ENCODE results near the gene CDK11B.

Gene CDK11B

DNA sequence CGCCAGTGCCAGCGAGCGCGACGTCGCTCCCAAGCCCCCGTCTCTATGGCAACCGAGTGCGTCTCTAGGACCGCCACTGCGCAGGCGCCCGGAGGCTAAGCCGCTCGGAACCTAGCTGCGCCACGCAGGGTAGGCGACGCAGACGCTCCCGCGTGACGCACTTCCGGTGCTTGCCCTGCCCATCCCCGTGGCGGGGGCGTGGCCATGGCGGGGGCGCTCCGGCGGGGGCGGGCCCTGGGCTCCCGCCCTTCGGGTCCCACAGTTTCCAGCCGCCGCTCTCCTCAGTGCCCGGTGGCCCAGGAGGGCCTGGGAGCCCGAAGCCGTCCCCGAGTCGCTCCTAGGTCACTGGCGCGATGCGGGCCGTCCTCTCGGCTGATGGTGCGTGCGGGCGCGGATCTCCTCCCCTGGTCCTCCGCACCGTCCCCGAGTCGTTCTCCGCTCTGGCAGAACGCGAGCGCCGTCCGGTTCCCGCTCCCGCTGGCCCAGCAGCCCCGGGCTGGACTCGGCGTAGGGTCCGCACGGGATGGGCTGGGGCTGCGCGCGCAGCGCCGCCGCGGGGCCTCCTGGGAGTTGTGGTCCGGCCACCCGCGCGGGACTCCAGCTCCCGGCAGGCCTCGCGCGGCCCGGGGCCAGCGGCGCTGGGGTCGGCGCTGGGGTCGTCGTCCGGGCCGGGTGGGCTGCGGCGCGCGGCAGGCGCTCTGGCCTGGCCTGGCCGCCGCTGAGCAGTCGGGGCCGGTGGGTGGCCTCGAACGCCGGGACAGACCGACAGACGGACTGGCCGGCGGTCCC is 43.4 kb downstream of the CDK11B start, which contains the start of gene MIB2:
MIB2 (plus strand) TSS at position 245 of the 789 bp plus-strand sequence. CDS start 7,953 bp downstream, outside the sequence.
- DNase-seq (ENCODE audit: low read depth), result peak; percentile 98

DNA sequence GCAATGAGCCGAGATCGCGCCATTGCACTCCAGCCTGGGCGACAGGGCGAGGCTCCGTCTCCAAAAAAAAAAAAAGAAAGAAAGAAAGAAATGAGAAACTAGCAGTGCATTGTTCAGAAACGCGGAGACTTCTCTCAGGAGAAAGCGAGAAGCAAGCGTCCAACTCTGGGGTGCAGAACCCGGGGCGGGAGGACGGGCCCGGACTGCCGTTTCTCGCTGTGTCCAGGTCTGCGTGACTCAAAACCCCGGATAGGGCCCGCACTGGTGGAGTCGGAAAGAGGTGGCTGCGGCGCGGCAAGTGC is 43.9 kb downstream of the CDK11B start:
- DNase-seq (ENCODE audit: low read depth), result no peak

DNA sequence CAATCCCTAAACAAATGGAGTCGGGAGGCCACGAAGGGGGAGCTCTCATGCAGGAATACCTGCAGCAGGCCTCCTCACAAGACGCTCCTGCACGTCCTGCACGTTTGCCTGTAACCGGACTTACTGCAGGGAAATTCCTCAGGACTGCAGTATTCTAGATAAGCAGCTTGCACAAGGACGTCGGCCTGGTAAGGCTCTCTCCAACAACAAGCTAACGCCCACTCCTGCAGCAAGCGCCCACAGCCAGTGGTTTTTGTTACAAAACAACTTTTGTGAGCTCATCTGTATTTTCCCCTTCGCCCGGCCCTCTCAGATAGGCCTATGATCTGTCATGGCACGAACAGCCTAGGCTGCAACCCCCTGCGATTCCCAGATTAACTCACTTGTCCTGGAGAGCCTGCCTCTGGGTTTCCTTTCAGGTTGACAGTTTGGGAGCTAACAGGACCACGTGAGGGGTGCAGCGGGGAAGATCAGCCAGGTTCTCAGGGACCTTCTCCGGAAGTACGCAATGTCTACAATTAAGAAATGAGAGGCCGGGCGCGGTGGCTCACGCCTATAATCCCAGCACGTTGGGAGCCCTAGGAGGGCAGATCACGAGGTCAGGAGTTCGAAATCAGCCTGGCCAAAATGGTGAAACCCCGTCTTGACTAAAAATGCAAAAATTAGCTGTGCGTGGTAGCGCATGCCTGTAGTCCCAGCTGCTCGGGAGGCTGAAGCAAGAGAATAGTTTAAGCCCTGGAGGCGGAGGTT is 44.4 kb downstream of the CDK11B start:
- peak; percentile 47 for DNase-seq (ENCODE audit: low read depth)

DNA sequence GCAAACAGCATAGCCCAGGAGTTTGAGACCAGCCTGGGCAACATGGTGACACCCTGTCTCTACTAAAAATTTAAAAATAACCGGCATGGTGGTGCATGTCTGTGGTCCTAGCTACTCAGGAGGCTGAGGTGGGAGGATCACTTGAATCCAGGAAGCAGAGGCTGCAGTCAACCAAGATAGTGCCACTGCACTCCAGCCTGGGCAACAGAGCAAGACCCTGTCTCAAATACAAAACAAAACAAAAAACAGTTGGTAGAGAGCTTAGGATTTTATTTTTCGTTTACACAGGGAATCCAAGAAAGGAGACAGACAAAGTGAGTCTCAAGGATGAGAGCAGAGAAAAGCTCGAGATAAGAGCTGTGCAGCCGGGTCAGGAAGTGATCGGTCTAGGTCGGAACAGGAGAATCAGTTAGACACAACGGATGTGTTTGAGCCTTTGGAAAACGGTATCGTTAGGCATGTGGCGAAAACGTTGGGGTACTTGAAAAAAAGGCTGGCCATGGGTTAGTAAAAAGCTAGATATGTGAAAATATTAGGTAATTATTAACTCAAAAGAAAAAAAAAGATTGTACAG is 45.2 kb downstream of the CDK11B start:
- DNase-seq (ENCODE audit: low read depth), result no peak

DNA sequence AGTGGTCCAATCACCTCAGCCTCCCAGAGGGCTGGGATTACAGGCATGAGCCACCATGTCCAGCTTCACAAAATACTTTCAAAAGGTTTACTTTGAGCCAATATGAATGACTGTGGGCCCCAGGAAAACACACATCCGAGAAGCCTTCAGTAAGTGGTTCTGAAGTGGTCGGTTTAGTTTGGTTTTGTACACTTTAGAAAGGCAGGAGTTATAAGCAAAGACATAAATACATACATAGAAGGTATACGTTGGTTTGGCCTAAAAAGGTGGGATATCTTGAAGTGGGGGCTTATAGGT is 46.8 kb downstream of the CDK11B start:
- no peak for DNase-seq (ENCODE audit: low read depth)

DNA sequence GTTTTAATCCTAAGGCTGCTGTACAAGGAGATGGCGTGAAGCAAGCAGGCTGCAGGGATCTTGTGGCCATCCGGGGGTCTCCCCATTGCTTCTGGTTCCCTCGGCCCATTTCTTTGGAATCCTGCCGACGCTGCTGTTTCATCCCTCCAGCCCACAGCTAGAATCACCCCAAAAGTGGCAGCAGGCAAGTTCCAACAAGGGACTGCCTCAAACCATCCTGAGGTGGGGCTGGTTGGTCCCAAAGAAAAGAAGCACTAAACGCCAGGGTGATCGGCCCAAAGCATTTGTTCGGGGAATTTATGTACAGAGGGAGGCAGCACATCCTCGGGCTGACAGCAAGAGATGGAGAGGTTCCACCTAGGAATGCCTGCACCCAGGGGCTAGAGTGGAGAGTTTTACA is 48.0 kb downstream of the CDK11B start:
- no peak for DNase-seq (ENCODE audit: low read depth)

DNA sequence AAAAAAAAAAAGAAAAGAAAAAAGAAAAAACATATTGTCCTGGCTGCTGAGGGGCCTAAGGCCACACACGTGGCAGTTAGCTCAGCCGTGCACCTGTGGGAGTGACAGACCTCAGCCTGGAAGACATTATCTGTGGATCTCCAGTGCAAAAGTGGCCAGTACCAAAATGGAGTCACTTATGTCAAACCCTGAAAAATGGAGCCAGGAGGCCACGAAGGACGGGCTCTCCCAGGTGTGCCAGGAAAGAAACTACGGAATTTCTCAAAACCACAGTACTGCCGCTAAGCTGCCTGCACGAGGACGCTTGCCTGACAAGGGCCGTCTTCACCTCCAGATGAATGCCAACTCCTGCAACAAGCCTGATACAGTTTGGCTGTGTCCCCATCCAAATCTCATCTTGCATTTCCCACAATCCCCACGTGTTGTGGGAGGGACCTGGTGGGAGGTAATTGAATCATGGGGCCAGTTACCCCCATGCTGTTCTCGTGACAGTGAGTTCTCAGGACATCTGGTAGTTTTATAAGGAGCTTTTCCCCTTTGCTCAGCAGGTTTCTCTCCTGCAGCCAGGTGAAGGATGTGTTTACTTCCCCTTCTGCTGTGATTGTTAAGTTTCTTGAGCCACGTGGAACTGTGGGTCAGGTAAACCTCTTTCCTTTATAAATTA is 48.9 kb downstream of the CDK11B start:
- DNase-seq (ENCODE audit: low read depth), result no peak

DNA sequence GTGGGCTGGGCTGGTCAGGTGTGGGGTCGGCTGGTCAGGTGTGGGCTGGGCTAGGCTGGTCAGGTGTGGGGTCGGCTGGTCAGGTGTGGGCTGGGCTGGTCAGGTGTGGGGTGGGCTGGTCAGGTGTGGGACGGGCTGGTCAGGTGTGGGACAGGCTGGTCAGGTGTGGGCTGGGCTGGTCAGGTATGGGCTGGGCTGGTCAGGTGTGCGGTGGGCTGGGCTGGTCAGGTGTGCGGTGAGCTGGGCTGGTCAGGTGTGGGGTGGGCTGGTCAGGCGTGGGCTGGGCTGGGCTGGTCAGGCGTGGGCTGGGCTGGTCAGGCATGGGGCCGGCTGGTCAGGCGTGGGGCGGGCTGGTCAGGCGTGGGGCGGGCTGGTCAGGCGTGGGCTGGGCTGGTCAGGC is 52.6 kb downstream of the CDK11B start:
- DNase-seq (ENCODE audit: low read depth), result no peak

DNA sequence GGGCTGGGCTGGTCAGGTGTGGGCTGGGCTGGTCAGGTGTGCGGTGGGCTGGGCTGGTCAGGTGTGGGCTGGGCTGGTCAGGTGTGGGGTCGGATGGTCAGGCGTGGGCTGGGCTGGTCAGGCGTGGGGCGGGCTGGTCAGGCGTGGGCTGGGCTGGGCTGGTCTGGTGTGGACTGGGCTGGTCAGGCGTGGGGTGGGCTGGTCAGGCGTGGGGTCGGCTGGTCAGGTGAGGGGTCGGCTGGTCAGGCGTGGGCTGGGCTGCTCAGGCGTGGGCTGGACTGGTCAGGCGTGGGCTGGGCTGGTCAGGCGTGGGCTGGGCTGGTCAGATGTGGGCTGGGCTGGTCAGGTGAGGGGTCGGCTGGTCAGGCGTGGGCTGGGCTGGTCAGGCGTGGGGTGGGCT is 53.1 kb downstream of the CDK11B start:
- DNase-seq (ENCODE audit: low read depth), result no peak

DNA sequence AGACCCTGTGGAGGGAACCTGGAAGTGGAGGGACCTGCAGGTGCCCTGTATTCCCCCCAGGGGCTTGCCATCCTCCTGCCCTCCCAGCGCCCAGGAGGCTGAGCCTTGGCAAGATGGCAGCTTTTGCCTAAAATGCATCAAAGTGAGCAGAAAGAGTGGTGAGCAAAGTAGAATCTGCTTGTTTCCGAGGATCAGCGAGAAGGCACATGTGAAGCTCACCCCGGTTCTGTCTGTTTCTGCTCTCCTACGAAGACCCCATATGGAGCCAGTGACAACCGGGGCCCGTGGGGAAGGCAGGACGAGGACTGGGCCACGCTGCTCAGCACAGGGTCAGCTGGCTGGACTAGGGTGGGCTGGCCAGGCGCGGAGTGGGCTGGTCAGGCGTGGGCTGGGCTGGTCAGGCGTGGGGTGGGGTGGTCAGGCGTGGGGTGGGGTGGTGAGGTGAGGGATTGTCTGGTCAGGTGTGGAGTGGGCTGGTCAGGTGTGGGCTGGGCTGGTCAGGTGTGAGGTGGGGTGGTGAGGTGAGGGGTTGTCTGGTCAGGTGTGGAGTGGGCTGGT is 53.7 kb downstream of the CDK11B start:
- no peak for DNase-seq (ENCODE audit: low read depth)

DNA sequence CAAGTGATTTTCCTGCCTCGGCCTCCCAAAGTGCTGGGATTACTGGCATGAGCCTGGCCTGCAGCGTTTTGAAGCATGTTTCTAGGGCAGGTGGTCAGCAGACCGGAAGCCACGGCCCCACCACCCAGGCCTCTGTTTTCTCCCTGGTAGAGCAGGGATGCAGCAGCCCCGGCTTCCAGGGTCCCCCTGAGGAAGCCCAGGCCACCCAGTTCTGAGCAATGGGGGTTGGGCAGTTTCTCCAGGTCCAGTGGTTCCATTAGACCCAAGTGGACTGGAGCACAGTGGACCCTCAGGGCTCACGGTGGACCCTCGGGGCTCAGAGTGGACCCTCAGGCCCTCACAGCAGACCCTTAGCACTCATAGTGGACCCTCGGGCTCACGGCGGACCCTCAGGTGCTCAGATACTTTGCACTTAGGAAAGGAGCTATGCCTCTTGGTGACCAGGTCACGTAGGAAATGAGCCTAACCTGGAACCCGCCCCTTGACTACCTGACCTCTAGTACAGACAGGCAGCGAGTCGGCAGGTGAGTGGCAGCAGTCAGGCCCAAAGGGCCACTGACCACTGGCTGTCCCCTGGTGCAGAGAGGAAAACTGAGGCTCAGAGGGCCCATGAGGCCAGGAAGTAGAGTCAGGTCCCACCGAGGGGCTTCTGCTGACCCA is 54.3 kb downstream of the CDK11B start:
- no peak for DNase-seq (ENCODE audit: low read depth)

DNA sequence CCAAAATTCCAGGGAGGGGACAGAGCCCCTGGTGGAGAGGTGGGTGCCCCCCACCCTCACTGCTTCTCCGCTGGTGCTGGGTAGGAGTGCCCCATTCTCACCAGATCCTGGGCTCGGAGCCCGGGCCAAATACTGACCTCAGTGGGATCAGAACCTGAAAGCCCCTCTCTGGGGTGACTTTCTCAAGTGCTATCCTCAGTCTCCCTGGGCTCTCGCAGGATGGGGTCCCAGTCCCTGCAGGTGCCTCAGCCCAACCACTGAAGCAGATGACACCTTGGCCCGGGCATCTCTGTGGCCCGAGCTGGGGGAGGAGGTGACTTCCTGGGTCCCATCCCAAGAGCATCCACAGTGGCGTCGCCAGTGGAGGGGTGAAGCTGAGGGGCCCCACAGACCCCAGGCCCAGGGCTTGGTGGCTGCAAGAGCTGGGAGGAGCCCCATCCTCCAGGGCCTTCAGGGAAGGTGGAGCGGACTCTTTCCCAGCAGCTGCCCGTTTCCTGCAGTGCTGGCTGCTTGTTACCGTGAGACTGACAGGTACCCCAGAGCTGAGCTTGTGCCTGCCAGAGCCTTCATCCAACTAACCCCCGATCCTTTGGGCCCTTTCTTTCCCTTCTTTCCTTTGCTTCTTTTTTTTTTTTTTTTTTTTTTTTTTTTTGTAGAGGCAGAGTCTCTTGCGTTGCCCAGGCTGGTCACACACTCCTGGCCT is 55.0 kb downstream of the CDK11B start:
- no peak for DNase-seq (ENCODE audit: low read depth)

DNA sequence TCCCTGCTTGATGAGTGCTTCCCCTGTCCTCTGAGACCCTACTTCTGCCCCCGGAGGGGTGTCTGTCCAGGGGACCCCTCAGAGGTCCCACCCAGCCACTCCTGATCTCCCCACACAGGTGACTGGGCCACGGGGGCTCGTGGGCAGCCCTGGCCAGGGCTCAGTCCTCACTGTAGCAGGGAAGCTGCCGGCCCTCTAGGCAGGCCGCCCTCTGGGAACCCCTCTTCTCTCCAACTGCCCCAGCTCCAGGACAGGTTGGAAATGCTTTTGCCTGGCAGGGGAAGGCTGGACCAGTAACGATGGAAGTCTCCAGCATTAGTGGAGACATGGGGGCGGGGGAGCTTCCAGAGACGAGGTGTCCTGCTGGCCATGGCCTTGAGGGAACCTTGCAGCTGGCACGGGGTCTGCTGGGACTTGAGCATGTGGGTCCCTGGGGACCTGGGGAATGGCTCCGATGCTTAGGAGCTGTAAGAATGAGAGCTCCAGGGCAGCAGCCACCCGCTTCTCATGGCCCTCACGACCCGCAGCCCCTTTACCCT is 55.8 kb downstream of the CDK11B start:
- DNase-seq (ENCODE audit: low read depth), result no peak

DNA sequence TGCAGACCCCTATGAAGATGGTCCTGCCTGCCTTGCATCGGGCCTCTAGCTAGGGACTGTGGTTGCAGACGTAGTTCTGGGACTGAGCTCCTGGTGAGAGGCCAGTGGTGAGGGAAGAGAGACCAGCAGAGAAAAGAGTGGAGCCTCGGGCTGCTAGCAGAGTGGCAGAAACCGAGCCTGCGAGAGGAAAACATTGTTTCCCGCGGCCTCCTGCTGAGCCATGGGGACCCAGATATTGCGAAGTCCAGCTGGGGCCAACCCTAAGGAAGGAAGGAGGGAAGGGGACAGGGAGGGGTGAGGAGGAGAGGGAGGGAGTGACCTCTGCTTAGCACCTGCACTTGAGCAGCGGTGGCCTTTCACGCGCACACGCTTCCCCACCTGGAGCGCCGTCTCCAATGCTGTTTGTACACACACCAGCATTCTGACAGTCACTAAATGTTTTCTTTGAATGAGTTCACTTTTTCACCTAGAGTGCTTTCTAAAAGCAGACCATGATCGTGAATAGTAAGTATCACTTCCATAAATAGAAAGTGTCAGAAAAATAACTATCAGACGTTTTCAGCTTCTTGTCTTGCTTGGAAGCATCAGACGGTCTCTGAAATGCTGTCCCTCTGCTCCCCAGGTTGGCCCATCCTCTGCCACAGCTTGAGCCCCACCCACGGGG is 56.4 kb downstream of the CDK11B start:
- no peak for DNase-seq (ENCODE audit: low read depth)

DNA sequence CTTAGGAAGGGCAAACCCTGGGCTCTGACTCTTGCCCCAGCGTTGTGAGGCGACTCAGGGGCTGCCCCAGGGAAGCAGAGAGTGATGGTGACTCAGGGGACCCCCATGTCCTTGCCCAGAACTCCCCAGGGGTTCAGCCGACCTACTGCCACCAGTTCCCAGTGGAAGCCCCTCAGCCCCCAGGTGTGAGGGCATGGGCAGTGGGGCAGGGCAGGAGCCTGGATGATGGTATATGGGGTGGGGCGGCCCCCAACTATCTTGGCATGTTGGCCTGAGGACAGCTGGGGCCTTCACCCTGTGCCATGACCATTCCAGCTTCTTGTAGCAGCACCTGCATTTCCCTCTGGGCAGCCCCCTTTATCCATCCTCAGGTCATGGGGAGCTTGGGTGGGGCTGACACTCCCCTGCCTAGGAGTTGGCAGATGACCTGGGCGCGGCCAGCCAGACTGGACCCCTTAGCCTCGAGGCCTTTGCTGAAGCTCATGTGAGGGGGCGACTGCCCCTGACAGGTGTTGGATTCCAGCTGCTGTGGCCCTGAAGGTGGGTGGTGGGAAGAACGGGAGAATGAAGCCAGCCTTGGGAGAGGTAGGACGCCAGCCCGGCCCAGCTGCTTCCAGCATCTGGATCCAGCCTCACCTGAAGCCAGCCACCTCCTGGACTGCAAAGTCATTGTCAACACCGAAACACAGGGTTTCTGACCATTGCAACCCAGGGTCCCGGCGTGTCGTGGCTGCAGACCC is 57.1 kb downstream of the CDK11B start:
- no peak for DNase-seq (ENCODE audit: low read depth)

DNA sequence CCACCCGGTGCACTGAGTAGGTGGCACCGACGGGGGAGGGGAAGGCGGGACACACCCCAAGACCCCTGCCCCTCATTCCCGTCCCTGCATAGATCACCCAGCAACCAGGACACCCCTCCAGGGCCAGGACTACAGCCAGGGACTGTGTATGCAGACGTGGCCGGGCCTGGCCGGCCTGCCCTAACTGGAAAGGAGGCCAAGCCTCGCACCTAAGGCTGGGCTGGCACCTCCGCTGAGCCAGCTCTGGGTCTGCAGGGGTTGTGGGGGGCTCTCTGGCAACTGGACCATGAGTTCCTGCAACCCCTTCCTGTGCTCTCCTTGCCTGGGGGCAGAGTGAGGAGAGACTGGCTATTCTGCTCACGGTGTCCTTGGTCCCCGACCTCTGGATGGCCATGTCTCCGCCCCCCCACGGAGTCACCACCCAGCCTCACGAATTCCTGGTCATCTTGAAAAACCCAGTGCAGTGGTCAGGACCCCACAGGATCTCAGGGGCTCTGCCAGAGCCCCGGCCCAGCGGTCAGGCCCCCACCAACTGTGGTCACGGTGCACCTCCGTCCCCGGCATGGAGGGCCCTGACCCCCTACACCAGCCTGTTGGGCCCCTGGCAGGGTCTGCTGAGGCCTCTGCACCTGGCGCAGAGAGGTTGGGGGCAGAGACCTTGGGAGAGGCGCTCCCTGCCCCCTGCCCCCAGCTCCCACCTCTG is 57.8 kb downstream of the CDK11B start:
- DNase-seq (ENCODE audit: low read depth), result no peak

DNA sequence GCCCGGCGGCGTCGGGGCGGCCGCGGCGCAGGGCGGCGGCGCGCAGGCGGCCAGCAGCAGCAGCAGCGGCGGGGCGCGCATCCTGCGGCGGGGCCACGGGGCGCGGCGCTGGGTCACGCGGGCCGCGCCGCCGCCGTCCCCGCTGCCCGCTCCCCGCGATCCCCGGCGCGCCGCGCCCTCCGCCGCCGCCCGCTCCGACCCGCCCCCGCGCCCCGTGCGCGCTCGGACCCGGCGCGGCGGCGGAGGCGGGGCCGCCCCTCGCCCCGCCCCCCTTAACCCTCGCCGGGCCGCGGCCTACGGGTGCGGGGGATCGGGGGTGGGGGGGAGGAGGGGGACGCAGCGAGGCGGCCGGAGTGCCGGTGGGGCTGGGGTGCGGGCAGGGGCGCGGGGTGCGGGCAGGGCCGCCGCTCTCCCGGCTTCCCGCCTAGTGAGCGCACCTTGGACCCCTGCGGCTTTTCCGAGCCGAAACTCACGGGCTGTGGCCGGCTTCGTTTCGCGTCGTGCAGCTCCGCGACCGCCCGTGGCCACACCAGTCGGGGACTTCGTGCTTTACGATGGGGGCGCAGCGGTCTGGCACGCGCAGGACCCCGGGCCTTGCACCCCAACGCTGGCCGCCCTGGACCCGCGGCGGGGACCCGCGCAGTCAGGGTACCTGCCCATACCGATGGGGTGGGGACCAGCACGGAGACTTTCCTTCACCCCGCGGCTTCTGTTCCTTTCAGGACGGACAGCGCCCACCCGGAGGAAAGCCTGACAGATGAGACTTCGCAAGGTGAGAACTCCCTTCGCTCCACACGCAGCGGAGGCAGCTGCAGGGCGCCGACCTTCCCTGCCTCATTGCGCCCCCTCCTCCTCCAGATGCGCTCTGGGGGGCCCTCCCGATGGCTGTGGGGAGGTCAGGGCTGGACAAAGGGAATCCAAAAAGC is 58.6 kb downstream of the CDK11B start, which contains the start of gene FNDC10:
FNDC10 (minus strand) TSS at position 201 of the 926 bp plus-strand sequence; CDS start at position 81, 120 bp downstream.
- DNase-seq (ENCODE audit: low read depth), result no peak

All from activated T-cell treated with anti-CD3 and anti-CD28 coated beads for 48 hours (primary cell).